Urinary bladder (tissue), 4 donors: ENCODE measurements around the gene NAT16. TPM values are rescaled to one million over a fixed set of nuclear protein-coding genes. Genes with fewer than 3 reads are reported as not detected.
A peak's percentile ranks its signal among the peaks of the same experiment; 100 is the strongest.

Source experiments
- DNase-seq: peaks from one replicate; pipeline ENCODE4 v3.0.0-alpha.2; 2015; ENCODE audit errors: extremely low spot score
- H3K27ac ChIP-seq: one replicate; pipeline ENCODE4 v1.5.1; 2013; ENCODE audit warnings: low read depth, mild to moderate bottlenecking, moderate library complexity
- H3K36me3 ChIP-seq: one replicate; pipeline ENCODE4 v1.6.1; 2013; ENCODE audit warnings: mild to moderate bottlenecking, moderate library complexity; ENCODE audit not compliant: insufficient read depth
- H3K4me1 ChIP-seq: one replicate; pipeline ENCODE4 v1.6.1; 2013; ENCODE audit warnings: mild to moderate bottlenecking, moderate library complexity; ENCODE audit not compliant: insufficient read depth
- H3K4me3 ChIP-seq: one replicate; pipeline ENCODE4 v1.5.1; 2013; ENCODE audit warnings: low read depth, low read length
- WGBS: extraction: QIAGEN DNeasy Blood & Tissue Kit; methylation state at CpG from one replicate; pipeline ENCODE4 v1.1.7; 2013; 5-methylcytosine and 5-hydroxymethylcytosine counted together
- polyA plus RNA-seq: library from polyadenylated mRNA; stranded (reverse); fragments of 200-250 nt; gene quantifications from one replicate; pipeline ENCODE4 v1.2.3, GENCODE V29; 2013
- total RNA-seq: library from RNA; depleted of rRNA; stranded (reverse); fragments of >200 nt; gene quantifications from one replicate; pipeline ENCODE4 v1.2.3, GENCODE V29; 2014
- donor health status: healthy with polysubstance abuse.
- donor health status: healthy.

Gene NAT16
- total and polyA plus RNA-seq, 2 donors: not detected

GRCh38 chr7:101197991-101198390, 17.9 kb upstream of the NAT16 start:
- Histone ChIP-seq H3K4me1 (peaks cover 2% of the 10 kb centered on the region), H3K27ac (no peak overlapping the region), H3K36me3 (no peaks in the 10 kb centered on the region), H3K4me3 (no peak overlapping the region)
- DNase-seq: no peak
- 70% methylated on average over 21 of the region's 21 CpGs for WGBS

DNA sequence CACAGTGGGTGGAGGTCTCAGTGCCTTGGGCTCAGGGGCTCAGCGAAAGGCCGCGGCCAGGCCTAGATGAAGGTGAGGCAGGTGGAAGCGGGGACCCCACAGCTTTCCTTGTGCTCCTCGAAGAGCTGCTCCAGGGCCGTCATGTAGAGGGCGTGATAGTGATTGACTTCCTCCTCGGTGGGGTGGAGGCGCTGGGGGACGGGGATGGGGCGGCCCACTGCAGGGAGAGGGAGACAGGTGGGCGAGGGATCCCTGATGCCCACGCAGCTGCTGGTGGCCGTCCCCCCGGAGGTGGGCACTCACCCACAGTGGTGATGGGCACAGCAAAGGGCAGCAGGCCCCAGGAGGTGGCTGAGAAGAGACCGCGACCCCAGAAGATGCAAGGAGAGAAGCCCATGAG, 15.8 kb upstream of the NAT16 start:
- no peak overlapping the region for H3K27ac ChIP-seq
- DNase-seq: no peak
- no peaks in the 10 kb centered on the region for H3K4me1 ChIP-seq
- 86% methylated on average over 17 of the region's 17 CpGs for WGBS
- H3K36me3 ChIP-seq: no peaks in the 10 kb centered on the region
- H3K4me3 ChIP-seq: no peak overlapping the region

DNA sequence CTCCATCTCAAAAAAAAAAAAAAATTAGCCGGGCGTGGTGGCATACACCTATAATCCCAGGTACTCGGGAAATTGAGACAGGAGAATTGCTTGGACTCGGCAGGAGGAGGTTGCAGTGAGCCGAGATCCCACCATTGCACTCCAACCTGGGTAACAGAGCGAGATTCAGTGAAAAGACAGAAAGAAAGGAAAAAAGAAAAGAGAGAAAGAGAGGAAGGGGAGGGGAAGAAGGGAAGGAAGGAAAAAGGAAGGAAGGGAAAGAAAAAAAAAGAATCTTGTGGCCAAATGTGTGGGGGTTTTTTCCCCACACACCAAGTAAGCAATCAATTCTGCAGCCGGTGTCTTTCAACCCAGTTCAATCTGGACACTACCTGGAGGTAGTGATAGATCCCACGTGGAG, 9.0 kb upstream of the NAT16 start:
- 85% methylated on average over 8 of the region's 8 CpGs for WGBS
- DNase-seq: no peak
- Histone ChIP-seq H3K4me3 (no peak overlapping the region), H3K36me3 (no peaks in the 10 kb centered on the region), H3K4me1 (no peaks in the 10 kb centered on the region), H3K27ac (no peak overlapping the region)

DNA sequence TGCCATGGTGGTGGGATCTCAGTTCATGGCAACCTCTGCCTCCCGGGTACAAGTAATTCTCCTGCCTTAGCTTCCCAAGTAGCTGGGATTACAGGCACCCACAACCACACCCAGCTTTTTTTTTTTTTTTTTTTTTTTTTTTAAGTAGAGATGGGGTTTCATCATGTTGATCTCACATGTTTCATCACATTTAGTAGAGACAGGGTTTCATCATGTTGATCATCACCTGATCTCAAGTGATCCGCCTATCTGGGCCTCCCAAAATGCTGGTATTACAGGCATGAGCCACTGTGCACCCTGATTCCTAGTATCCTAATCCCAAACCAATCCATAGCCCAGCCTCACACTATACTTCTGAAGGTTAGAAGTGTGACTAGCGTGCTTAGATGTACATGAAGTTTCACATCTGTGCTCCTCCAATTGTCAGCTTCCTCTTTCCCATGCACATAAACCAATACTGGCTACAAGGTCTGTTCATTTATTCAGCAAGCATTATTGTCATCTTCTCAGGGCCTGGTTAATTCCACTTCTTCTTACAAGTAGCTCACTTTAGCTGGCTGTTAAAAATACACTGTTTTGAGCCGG, 6.8 kb upstream of the NAT16 start:
- 84% methylated on average over 4 of the region's 4 CpGs for WGBS
- H3K4me3 ChIP-seq: no peak overlapping the region
- no peak for DNase-seq
- H3K36me3 ChIP-seq: no peaks in the 10 kb centered on the region
- no peak overlapping the region for H3K27ac ChIP-seq
- no peaks in the 10 kb centered on the region for H3K4me1 ChIP-seq

GRCh38 chr7:101186194-101186593, 6.1 kb upstream of the NAT16 start:
- H3K36me3 ChIP-seq: no peaks in the 10 kb centered on the region
- no peak for DNase-seq
- WGBS: 66% methylated on average over 6 of the region's 6 CpGs

DNA sequence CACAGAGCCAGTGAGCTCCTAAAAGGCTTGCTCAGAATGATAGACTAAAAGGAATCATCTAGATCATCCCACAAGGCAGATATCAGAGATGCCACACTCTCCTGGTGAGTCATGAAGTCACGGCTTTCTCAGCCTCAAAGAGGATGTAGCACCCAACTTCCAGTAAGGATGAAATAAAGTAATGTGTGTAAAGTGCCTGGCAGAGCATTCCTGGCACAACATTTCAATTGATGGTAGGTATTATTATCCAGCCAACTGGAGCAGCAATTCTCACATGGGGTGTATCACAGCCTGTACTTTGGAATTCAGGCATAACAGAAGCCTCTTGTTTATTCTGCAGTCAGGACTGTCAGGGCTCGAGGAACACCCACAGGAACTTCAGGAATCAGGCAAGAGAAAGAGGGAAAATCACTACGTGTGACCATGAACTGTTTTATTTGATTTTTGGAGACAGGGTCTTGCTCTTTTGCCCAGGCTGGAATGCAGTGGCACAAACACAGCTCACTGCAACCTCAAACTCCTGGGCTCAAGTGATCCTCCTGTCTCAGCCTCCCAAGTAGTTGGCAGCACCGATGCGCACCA, 5.3 kb upstream of the NAT16 start:
- WGBS: 47% methylated on average over 5 of the region's 5 CpGs
- Histone ChIP-seq H3K36me3 (no peaks in the 10 kb centered on the region), H3K4me3 (no peak overlapping the region), H3K4me1 (no peaks in the 10 kb centered on the region), H3K27ac (no peak overlapping the region)
- DNase-seq: no peak

More at GRCh38 chr7:101186194-101186593, 6.1 kb upstream of the NAT16 start:
- Histone ChIP-seq H3K27ac (no peak overlapping the region), H3K4me3 (no peak overlapping the region), H3K4me1 (no peaks in the 10 kb centered on the region)

GRCh38 chr7:101179713-101180112, 380 bp downstream of the NAT16 start:
- DNase-seq: no peak
- no peak overlapping the region for H3K27ac ChIP-seq
- 3% methylated on average over 27 of the region's 27 CpGs for WGBS
- H3K36me3 ChIP-seq: no peaks in the 10 kb centered on the region
- peak overlapping the region; percentile 9 for H3K4me3 ChIP-seq
- no peaks in the 10 kb centered on the region for H3K4me1 ChIP-seq

- Histone ChIP-seq H3K4me3 (no peak overlapping the region), H3K36me3 (no peaks in the 10 kb centered on the region), H3K4me1 (no peaks in the 10 kb centered on the region), H3K27ac (no peak overlapping the region)
- DNase-seq: no peak
- WGBS: under 1% methylated on average over 20 of the region's 20 CpGs
Measured at GRCh38 chr7:101179117-101179516, 976 bp downstream of the NAT16 start.

DNA sequence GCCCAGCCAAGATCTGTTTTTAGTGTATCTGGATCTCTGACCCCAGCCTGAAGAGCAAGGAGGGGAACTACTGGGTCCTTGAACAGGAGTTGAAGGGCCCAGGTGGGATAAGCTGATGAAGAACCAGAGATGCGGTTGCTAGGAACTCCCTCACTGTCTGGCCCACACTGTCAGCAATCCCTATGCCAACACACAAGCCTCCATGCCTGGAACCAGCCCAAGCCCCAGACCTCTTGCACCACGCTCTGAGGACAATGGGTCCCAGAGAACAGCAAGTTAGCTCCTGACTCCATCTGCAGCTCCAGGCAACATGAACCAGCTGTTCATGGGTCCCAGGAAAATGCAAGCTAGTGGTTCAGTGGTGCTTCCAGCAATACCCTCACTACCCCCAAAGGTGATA, 2.4 kb downstream of the NAT16 start:
- H3K4me3 ChIP-seq: no peak overlapping the region
- no peak overlapping the region for H3K27ac ChIP-seq
- 55% methylated on average over 2 of the region's 2 CpGs for WGBS
- DNase-seq: no peak
- H3K36me3 ChIP-seq: no peaks in the 10 kb centered on the region
- H3K4me1 ChIP-seq: no peaks in the 10 kb centered on the region

DNA sequence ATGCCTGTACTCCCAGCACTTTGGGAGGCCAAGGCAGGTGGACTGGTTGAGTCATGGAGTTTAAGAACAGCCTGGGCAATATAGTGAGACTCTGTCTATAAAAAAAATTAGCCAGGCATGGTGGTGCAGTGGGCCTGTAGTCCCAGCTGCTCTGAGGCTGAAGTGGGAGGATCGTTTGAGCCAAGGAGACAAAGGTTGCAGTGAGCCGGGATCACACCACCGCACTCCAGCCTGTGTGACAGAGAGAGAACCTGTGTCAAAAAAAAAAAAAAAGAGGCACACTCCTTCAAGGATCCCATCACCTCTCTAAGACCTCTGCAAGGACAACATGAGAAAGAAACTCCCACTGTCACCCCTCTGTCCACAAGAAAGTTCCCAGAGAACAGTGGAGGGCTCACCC, 4.4 kb downstream of the NAT16 start:
- no peak overlapping the region for H3K4me3 ChIP-seq
- no peaks in the 10 kb centered on the region for H3K36me3 ChIP-seq
- H3K4me1 ChIP-seq: no peaks in the 10 kb centered on the region
- no peak overlapping the region for H3K27ac ChIP-seq
- 18% methylated on average over 3 of the region's 3 CpGs for WGBS
- DNase-seq: no peak

GRCh38 chr7:101174322-101174854, 5.7 kb downstream of the NAT16 start:
- 3% methylated on average over 28 of the region's 28 CpGs for WGBS
- Histone ChIP-seq H3K4me1 (no peaks in the 10 kb centered on the region), H3K4me3 (no peak overlapping the region), H3K36me3 (no peaks in the 10 kb centered on the region), H3K27ac (no peak overlapping the region)
- DNase-seq: no peak

DNA sequence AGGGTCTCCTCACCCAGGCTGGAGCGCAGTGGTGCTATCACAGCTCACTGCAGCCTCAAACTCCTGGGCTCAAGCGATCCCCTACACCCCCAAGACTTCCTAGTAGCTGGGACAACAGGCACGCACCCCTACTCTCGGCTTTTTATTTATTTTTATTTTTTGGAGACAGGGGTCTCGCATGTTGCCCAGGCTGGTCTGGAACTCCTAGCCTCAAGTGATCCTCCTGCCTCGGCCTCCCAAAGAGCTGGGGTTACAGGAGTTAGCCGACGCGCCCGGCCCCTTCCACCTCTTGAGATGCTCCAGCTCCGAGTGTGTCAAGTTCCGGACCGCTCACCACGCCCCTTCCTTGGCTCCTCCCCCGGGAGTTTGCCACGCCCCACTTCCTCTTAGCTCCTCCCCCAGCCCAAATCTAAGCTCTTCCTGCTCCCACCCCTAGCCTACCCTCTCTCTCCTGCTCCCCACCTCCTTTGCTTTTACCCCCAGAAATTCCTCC, 6.3 kb downstream of the NAT16 start:
- H3K4me1 ChIP-seq: no peaks in the 10 kb centered on the region
- no peak overlapping the region for H3K4me3 ChIP-seq
- no peak for DNase-seq
- 6% methylated on average over 16 of the region's 16 CpGs for WGBS
- H3K27ac ChIP-seq: no peak overlapping the region
- H3K36me3 ChIP-seq: no peaks in the 10 kb centered on the region

DNA sequence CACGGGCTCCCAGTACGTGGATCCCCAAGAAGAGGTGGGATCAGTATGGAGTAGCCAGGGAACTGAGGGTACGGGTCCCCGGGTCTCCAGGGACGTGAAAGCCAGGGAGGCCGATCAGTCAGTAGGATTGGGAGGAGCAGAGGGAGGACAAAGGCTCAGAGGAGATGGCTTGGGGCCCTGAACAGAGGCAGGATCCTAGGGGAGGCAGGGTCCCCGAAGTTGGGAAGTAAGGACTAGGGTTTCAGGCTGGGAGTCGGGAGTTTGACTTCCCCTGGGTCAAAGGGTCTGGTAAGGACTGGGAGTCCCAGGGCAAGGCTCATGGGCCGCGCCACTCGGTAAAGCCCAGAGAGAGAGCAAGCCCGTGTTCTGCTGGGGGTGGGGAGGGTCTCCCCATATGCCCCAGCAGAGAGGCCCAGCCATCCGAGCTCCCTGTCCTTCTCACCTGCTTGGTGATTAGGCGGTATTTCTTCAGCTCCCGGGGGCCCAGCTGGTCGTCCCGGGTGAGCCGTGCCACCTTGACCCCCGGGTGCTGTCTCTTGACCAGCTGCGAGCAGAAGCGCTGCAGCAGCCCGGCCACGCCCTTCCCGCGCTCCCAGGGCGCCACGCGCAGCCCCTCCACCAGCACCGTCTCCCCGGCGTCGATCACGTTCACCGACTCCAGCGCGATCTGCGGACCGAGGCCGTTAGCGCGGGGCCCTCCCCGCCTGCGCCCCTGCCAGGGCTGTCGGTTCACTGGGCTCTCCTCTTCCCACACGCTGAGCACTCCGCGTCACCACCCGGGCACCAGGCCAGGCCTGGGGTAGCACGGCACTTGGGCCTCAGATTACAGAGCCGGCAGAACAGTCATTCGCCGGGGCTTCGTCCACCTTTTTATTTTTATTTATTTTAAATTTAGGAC, 7.0 kb downstream of the NAT16 start:
- DNase-seq: no peak
- no peaks in the 10 kb centered on the region for H3K36me3 ChIP-seq
- no peak overlapping the region for H3K27ac ChIP-seq
- H3K4me1 ChIP-seq: no peaks in the 10 kb centered on the region
- 2% methylated on average over 53 of the region's 53 CpGs for WGBS
- no peak overlapping the region for H3K4me3 ChIP-seq
